Stimulated activated CD8-positive, alpha-beta memory T cell treated with anti-CD3 and anti-CD28 coated beads, Interleukin-7, amount 100 ng/mL, for 4 hours (primary cell): ENCODE data around the gene FNDC3B.

Experiments used
- DNase-seq, 2 donors: peaks; one replicate each; pipeline ENCODE4 v3.0.0-alpha.2; 2020; ENCODE audit warnings: low read depth in 2 of 2

The FNDC3B gene

DNA sequence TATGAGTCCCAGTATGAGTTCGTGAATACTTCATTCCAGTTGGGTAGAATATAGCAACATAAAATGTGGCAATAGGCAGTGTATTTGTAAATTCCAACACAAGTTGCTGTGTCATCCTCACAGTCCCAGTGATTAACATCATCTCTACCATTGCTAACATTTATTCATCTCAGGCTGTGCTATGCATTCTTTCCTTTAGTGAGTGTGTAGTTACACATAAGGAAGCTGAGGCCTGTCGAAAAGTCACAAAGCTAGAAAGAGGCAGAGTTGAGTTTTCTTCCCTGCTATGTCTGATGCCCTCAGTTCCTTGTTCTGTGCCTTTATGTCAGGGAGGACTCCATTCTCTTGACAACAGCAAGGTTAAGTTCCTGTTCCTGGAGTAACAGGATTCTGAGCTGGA, 96.4 kb downstream of the FNDC3B start:
- no peak for DNase-seq

DNA sequence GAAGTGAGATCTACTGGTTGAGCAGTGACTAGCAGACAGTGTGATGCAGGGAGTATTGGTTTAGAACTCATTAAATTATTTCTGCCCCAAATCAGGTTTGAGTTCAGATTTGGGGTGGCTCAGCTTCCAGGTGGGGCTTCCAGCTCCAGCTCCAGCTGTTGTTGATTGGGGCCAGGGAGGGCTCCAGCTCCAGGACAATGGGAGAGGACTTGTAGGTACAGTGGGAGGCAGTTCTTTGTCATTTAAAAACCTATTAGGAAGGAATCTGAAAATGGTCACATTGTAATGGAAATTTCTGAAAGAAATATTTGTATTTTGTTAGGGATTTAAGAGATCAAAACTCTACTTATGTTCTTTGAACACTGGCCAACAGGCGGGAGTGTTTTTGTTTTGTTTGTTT, 97.0 kb downstream of the FNDC3B start:
- DNase-seq, result no peak

DNA sequence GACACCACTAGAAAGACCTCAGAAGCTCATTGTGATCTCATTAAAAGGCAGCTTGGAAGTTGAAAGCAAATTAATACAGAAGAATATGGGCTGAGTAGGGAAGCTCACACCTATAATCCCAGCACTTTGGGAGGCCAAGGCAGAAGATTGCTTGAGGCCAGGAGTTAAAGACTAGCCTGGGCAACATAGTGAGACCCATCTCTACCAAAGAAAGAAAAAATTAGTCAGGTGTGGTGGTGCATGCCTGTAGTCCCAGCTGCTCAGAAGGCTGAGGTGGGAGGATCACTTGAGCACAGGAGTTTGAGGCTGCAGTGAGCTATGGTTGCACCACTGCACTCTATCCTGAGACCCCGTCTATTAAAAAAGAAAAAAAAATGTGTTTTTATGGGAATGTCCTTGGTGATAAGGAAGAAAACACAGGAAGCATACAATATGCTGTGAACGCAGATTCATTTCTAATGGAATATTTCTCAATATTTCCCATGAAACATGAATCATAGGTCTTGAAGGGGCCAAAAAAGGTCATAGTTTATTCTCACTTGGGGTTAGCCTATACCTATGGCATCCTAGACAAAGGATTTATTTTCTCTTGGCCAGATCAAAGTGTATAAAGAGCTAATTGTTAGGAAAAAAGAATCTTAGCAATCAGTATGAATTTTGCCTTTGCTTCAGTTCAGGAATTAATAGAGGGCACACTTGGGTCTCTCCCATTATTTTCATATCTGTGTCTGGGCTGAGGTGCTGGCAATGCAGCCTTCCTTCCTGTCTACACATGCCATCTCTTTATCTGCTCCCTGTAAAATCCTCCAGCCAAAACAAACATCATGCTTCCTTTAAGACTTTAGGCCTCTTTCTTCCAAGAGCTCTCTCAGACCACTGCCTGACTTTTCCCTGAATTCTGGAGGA, 98.2 kb downstream of the FNDC3B start:
- DNase-seq, result no peak

DNA sequence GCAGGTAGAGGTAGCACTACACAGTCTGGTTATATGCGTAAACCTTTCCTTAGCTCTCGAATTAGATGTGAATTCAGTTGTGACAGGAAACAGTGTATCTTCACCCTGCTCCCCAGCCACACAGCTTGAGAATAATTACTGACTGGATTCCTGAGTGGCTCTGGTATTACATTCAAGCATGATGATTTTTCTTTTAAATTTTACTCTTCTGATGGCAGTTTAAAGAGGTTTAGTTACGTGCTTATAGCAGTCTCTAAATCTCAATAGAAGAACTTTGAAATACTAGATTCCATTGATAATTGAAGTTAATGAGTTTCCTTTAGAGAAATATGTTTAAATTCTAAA, 98.8 kb downstream of the FNDC3B start:
- DNase-seq, result no peak

DNA sequence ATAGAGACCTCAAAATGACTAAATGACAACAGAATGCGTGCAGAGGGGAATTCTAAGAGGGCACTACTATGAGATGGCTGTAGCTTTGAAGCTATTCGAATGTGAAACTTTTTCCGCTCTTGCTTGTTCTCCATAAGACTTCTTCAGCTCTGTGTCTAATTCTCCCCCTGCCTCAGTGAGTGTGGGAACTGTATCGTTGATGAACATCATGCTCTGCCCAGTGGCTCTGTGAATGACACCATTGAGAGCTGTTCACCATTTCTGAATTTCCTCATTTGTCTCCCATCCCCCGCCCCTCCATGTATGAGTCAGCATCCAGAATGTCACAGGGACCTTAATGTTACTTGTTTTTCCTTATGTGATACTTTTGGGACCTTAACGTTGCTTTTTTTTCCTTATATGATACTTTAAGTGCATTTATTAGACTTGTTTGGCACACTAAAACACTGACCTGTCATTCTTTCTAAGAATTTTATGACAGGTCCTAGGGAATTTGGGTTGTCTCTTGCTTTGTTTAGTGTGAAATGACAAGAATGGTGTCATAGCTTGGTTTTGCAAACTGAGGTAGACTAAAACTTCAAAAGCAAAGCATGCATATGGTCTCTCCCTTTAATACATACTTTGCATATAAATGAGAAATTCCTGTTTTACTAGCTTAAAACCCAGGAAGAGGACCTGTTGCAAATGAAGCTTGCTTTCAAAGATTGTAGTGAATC, 99.6 kb downstream of the FNDC3B start:
- no peak for DNase-seq

DNA sequence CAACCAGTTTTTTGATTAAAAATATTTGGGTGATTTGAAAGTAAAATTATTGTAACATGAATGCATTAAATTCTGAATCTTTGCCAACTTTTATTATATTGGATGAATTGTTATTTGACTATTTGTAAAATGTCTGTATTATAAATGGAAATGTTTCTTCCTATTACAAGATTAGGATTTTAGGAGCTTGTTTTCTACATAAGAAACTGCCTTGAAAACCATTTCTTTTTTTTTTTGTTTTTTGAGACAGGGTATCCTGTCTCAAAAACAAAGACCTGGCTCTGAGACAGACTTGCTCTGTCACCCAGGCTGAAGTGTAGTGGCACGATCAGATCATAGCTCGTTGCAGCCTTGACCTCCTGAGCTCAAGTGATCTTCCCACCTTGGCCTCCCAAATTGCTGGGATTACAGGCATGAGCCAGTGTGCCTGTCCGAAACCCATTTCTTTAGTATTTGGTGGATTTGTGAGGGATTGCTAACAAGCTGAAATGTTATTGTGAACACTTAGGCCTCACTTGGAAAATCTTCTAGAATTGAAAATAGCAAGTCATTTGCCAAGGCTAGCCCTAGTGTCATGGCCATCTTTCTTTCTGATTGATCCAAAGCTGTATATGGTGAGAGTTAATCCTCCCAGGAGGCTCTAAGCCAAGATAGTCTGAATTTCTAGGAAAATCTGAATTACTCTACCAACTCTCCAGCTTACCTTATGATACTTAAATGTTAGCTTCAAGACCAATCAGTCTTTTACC, 100.3 kb downstream of the FNDC3B start:
- no peak for DNase-seq

DNA sequence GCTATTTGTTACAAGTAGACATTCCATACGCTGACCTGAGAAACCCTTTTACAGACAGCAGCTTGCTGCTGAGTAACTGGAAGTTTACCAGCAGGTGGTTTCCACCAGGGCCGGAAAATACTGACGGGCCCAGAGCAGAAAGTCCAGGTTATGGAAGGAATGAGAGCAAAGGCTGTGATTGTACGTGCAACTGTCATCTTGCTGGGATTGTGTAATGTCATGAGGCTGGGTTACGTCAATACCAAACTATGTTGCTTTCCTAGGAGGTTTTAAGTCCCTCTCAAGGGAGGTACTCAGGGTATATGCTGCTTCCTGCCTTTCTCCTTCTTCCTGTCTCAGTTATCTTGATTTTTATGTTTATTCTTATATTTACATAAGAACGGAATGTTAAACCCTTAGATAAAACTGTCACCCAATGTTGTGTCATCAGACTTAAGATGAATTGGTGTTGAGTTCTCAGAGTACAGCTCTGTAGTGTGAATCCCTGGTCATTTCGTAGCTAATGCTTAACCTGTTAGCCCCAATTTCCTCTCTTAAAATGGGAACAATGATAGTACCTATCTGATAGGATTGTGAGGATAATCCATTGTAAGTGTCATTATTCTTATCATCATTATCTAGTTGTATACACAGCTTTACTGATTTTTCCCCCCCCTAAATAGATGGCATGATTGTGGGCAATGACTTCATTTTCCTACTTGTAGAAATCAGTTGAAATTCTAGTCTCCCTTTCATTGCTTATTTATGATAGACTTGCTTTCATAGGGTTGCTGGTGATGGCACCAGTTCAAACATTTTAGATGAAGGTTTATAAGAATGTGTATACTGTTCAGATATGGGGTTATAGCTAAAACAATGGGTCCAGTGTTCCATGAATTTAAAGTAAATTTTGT, 101.4 kb downstream of the FNDC3B start:
- DNase-seq, result no peak

DNA sequence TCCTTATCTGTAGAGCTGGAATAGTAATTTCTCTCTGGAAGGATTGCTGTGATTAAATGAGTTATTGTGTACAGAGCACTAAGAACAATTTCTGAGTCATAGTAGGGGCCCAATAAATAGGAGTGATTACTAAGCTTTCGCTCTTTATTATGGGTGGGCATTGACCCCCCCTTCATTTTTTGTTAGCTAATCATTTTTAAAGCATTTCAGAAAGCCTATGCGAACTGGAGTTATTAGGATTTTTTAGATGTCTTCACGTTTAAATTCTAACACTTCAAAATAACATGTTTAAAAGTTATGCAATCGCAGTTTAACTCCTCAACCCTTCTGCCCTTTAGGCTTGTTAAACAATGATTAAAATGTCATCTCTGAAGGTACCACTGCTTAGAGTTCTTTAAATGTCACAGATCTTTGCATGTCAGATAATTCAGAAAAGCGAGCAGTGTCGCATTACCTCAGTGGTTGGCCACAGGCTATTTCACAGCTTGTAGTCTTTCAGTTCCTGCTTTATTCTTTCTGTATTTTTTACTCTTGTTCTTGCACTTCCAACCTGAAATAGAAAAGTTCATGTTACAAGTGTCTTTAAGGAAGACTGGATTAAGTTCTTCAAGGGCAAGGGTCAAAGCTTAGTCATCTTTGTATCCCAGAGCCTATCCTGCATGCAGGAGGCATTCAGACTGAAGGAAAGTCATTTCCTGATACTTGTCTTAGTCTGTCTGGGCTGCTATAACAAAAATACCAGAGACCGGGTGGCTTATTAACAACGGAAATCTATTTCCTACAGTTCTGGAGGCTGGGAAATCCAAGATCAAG, 102.9 kb downstream of the FNDC3B start:
- DNase-seq, result no peak

DNA sequence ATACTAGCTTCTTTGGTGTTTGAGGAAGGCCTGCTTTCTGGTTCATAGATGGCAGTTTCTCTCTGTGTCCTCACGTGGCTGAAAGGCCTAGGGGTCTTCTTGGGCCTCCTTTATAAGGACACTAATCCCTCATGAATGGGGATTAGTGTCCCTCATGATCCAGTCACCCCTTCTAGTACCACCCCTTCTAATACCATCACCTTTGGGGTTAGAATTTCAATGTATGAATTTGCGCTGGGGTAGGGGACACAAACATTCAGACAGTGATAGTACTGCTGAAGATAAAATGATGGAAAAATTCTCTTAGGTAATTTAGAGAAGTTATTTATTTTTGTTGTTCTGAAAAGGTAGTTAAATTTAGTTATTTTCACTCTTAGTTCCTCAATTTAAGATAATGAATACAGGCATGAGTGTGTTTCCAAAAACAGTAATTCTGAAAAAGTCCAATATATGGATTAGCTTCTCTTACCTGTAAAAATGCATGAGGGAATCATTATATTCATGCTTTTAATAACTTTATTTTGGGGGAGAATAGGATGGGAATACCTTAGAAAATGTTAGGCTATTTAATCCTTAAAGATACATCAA, 103.6 kb downstream of the FNDC3B start:
- no peak for DNase-seq

DNA sequence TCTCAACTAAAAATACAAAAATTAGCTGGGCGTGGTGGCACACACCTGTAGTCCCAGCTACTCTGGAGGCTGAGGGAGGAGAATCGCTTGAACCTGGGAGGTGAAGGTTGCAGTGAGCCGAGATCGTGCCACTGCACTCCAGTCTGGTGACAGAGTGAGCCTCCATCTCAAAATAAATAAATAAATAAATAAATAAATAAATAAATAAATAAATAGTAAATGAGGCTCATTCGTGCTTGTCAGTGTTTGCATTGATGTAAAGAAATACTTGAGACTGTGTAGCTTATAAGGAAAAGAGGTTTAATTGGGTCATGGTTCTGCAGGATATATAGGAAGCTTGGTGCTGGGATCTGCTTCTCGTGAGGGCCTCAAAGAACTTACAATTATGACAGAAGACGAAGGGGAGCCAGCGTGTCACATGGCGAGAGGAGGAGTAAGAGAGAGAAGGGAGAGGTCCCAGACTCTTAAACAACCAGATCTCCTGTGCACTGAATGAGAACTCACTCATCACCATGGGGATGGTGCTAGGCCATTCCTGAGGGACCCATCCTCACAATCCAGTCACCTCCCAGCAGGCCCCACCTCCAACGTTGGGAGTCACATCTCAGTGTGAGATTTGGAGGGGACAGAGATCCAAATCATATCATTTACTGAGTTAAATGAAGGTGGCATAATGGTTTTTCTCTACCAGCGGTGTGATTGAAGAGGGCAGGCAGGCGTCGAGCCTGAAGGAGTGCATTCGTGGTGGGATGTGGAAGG, 104.5 kb downstream of the FNDC3B start:
- no peak for DNase-seq

DNA sequence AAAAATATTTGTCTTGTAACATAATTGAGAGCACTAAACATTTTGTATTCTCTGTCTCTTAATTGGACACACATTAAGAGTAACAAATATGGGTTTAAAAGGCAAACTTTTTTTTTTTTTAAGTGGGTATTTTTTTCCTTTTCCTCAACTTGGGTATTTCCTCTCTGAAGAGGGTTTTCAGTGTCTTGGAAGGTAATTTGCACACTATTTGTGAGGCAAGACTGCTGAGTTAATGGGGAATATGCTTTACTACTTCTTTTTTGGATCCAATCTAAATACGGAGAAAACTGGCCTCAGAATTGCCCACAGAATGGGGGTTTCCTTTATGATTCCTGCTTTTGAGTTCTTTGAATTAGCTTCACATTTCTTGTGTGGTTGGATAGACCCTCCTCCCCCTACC, 105.2 kb downstream of the FNDC3B start:
- no peak for DNase-seq

DNA sequence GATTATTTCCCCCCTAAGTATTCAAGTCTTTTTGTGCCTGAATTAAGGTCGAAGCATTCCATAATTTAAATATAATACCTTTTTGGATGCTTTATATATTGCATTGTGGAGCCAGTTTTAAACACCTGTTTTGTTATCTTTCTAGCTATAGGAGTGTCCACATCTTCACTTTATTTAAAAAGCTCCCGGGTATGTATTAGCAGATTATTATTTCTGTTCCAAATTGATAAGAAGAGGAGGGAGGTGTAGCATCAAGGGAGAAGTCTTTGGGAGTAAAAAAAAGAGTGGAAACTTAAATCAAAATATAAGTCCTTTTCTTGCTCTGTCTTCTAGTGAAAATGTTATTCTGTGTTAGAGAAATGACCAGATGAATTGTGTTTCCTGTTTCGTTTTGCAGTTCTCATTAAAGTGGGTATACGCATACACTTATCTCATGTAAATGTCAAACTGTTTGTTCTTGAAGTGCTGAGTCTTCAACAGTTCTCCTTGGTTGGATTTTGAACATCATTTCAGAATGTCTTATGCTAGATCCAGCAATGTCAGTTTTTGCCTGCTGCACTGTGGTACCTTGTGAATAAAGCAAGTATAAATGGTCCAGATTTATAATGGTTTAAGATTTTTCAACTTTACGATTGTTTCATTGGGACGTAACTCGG, 105.8 kb downstream of the FNDC3B start:
- no peak for DNase-seq

DNA sequence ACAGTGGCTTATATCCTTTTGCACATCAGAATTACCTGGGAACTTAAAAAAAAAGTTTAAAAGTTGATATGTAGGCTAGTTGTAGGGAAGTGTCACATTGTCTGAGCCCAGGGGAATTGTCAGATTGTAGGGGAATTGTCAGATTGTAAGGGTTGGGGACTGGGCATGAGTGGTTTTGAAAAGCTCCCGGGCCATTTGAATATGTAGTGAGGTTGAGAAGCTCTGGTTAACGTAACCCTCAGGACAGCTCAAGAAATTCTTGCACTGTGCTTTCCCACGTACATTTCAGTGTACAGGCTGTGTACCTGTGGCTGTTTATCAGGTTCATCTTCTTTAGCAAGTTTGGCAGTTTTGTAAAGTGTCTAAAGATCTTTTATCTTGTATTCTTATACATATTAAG, 107.0 kb downstream of the FNDC3B start:
- DNase-seq, result no peak

DNA sequence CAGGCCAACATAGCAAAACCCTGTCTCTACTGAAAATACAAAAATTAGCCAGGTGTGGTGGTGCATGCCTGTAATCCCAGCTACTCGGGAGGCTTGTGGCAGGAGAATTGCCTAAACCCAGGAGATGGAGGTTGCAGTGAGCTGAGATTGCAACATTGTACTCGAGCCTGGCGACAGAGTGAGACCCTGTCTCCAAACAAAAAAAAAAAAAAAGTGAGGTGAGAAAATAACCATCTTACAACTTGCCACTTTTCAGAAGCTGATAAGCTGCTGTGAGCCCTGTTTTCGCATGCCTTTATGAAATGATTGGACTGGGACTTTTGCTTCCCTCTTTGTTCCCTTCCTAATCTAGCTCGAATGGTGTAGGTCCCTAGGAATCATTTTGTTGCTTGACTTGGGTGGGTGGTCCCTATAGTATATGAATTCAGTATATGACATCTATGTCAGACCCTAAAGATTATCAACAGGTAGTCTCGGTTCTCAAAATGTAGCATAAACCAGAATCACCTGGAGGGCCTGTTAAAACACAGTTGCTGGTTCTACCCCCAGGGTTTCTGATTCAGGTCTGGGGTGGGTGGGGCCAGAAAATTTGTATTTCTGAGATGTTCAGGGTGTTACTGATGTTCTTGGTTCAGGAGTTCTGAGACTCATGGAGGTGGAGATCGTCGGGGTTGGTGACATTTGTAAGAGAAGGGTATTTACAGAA, 107.9 kb downstream of the FNDC3B start:
- no peak for DNase-seq

DNA sequence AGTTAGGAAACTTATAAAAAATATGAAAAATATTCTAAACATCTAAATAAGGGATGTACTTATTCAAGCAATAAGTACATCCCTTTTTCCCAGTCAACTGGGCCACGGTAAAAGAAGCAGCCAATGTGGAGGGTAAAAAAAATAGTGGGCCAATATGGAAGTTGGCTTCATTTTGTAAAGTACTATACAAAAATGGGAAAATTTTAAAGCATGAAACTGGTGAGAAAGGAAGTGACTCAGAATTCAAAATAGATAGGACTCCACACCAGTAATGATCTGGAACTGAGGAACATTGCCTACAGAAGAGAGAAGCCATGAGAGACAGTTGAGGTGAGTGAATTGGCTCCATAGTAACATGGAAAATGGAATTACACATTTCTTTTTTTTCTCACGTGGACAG, 108.9 kb downstream of the FNDC3B start:
- DNase-seq, result no peak

DNA sequence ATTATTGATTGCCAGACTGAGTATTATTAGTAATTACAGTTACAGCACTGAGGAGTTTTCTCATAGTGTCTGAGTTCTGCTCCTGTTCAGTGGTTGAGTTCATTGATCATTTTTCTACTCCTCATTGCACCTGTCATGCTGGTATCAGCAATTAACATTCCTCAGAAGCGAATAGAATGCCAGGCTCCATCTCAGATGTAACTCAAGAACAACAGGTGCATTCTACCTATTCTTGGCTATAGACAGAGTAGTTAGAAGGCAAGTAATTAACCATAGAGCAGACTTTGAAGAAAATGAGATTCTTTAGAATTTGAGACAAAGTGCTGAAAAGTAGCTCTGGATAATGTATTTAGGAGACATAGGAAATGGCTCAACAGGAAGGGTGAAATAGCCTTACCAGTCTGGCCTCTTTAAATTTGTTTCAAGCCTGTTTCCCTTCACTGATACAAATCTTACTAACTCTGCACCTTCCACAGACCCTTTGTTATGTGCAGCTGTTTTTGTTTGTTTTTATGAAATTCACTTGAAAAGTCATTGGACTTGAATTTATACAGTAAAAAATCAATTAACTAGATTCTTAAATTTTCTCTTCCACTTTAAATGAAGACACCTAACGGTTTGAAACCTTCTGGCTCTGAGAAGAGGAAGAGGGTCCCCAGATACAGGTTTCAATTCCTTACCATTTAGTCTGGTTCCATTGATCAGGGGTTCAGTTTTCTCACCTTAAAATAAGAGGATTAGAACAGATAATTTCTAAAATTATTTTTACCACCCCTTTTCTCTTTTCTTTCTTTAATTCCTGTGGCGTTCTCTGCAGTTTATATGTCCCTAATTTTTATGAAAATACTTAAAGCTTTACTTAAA, 109.6 kb downstream of the FNDC3B start:
- no peak for DNase-seq

DNA sequence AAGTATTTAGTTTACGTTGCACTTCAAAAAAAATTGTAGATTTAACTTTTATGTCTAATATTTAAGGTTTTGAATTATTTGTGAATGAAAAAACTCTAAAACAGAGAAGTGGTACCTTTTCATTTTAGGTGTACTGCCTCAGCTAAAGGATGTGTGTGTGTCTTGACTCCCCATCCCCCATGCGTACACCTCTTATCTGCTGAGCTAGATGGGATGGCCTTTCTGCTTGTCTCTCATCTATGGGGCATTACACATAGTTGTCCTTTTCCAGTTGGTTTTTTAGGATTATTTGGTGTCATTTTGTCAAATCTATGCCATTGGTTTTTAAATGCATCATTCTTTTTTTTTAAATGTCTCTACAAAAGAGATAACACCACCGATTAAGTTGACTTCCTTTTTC, 110.9 kb downstream of the FNDC3B start:
- DNase-seq, result no peak
